Activated T-cell treated with anti-CD3 and anti-CD28 coated beads for 1 hour (primary cell): Measurements from ENCODE around the gene CEP95.
"Not testable (repeated sequence)": the region's sequence is repeated elsewhere in the genome, so short reads cannot be mapped to it uniquely, and the experiment has no call there.

Experiments used
- DNase-seq: peaks from one replicate; pipeline ENCODE4 v3.0.0-alpha.2; 2020; ENCODE audit warnings: low read depth

The CEP95 gene, protein sequence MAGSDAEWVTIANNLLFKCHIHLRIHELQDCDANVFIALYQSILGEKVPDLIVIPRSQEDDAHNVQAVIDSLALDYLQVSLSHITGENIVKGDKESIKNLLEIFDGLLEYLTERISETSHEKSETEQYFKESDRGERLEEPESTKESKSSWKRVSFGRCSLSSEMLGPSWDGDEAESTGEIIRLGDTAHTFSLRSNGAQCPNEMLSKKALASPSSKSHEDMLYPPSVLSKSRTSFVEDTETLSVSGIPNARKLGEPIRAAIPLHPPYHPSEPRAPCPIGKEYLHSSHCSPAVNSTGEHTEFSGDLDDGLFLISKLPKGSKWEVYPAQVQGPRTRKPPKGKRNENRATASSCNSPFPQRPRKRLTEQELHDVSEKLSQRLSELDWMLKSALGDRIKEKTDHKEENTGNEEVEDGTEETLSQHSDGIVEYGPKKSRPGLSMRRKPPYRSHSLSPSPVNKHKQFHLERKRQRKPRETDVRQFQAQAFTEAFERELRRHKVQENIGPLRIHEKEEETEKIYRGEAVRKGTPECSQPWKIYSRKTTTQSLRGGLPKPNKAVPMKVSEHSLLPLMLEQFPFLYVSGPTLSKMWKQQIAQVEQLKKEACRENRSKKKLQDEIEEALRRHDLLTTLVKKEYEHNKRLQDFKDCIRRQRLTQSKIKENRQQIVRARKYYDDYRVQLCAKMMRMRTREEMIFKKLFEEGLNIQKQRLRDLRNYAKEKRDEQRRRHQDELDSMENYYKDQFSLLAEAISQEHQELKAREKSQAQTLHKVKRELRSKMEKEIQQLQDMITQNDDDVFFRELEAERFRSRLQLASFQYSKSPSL

DNA sequence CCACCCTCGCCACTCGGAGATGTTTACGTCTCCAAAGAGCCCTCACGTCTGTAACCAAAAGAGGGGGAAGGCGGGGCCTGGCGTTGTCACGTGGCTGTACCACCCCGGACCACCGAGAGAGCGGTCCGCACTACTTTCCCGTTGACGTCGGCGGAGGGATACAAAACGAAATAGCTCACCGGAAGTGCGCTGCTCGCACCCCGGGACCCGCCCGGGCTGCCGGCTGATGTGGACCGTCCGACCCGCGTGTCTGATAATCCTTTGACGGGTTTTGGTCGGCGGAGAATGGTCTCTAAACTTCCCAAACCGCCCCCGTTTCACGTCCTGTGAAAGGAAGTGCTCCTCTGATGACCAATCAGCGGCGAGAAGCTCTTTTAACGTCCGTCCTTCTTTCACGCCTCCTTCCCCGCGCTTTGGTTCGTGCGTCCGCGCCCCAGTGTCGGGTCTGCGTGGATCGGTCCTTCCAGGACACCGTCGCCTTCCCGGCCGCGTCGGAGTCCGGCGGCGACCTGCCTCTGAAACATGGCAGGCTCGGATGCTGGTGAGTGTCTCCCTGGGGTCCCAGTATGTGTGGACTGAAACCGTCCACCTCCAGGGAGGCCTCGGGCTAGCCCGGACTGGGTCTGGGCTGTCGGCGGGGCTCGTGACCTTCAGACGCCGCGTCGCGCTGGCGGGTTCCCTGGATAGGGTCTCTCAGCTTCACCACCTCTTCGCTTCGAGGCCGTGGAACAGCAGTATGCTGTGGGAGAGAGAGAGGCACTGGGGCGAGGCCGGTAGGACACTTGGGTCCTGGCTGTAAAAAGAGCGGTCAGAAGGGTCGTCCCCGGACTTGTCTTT, at the start of gene CEP95:
Gene CEP95, plus strand, starts transcription at position 402 of the 837 bp plus-strand sequence. Its CDS starts 121 bp downstream, at position 523.
- peak; percentile 91 for DNase-seq

DNA sequence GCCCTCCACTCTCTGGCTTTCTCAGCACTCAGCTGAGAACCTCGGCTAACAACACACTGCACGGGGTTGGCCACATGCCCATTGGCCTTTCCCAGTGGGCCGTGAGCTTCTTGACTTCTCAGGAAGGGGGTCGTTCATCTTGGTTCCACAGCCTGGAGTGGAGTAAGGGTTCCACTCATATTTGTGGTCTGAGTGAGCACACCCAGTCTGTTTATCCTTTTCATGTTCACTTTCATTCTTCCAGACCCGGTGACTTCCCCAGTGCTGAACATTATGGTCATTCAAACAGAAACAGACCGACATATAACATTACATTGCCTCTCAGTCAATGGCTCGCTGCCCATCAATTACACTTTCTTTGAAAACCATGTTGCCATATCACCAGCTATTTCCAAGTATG, 49.6 kb upstream of the CEP95 start:
- DNase-seq: no peak

DNA sequence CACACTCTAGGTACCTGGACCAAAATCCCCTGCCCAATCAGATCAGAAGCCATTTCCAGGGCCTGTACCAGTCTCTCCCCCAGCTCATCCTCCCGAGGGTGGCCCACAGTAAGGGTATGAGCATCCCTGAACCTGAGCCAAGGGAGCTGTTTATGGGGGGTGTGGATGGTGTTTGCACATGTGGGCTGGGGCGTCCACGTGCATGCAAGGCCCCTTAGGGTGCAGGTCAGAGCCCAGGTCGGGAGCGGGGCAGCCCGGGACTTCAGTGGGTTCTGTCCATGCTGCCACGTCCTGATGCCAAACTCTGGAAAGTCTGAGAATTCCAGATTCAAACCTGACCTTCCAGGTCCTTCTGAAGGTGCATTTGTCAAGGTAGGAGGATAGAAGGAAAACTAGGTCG, 48.0 kb upstream of the CEP95 start:
- DNase-seq: no peak

DNA sequence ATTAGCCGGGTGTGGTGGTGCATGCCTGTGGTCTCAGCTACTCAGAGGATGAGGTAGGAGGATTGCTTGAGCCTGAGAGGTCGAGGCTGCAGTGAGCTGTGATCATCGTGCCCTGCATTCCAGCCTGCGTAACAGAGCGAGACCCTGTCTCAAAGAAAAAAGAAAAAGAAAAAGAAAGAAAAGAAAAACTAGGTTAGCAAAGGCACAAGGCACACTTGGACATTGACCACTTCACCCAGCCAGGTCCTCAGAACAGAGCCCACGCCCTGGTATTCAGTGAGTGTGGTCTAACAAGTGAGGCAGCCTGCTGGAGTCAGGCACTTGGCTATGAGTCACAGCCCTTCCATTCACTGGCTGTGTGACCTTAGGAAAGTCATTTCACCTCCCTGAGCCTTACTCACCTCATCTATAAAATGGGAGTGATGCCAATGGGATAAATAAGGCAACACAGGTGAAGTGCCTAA, 47.5 kb upstream of the CEP95 start:
- no peak for DNase-seq

DNA sequence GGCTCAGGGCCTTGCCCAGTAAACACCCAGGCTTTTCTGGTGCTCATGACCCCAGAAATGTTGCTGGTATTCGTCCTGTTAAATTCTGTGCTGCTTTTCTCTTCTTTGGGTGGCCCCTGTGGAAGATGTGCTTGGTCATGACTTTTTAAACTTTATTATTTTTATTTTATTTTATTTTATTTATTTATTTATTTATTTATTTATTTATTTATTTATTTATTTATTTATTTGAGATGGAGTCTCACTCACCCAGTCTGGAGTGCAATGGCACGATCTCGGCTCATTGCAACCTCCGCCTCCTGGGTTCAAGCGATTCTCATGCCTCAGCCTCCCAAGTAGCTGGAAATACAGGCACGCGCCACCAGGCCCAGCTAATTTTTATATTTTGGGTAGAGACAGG, 47.0 kb upstream of the CEP95 start:
- not testable (repeated sequence) for DNase-seq

DNA sequence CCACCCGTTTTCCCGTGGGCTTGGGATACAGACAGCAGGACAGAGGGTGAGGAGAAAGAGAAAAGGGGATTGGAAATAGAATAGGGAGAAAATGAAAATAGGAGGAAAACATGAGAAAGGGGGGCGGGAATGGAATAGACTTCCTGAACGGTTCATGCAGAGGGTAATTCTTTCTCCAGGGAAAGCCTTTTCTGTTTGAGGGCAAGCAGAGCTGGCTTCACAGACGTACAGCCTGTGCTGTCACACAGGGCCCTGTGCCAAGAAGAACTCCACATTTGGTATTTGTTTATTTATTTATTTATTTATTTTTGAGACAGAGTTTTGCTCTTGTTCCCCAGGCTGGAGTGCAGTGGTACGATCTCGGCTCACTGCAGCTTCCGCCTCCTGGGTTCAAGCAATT, 45.8 kb upstream of the CEP95 start:
- DNase-seq: no peak

DNA sequence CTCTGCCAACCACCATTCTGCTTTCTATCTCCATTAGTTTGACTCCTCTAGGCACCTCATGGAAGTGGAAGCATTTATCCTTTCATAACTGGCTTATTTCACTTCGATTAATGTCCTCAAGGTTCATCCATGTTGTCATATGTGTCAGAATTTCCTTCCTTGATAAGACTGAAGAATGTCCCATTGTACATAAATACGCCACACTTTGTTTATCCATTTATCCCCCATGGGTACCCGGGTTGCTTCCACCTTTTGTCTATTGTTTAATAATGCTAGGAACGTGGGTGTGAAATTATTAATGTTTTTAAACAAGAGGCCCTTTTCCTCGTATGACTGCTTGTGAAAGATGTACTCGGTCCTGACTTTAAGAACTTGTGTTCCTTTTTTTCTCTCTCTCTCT, 45.0 kb upstream of the CEP95 start:
- DNase-seq: no peak

DNA sequence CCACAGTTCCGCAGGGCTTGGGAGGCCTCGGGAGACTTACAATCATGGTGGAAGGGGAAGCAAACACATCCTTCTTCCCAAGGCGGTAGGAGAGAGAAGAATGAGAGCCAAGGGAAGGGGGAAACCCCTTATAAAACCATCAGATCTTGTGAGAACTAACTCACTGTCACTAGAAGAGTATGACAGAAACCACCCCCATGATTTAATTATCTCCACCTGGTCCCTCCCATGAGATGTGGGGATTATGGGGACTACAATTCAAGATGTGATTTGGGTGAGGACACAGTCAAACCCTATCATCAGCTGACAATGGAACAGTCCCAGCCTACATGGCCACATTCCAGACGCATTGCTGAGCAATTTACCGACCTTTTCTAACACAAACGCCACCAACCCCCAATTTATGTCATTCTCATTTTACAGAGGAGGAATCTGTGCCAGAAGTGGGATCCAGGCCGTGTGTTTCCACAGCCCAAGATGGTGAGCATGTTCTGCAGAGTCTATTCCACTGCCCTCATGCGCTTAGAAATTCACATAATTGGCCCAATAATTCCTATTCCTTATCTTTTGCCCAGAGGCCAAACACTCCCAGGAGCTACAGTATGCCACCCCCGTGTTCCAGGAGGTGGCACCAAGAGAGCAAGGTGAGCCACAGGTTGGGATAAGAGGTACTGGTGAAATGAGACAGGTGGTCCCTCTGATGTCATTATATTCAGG, 40.6 kb upstream of the CEP95 start:
- no peak for DNase-seq

DNA sequence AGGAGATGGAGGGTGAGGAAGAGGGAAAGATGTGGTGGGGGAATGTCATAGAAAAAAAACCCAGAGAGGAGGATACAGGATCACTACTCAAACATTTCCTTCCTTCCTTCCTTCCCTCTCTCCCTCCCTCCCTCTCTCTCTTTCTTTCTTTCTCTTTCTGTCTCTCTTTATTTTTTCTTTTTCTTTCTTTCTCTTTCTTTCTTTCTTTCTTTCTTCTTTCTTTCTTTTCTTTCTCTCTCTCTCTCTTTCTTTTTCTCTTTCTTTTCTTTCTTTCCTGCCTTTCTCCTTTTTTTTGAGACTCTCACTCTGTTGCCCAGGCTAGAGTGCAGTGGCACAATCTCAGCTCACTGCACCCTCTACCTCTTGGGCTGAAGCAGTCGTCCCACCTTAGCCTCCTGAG, 39.9 kb upstream of the CEP95 start:
- DNase-seq: not testable (repeated sequence)

DNA sequence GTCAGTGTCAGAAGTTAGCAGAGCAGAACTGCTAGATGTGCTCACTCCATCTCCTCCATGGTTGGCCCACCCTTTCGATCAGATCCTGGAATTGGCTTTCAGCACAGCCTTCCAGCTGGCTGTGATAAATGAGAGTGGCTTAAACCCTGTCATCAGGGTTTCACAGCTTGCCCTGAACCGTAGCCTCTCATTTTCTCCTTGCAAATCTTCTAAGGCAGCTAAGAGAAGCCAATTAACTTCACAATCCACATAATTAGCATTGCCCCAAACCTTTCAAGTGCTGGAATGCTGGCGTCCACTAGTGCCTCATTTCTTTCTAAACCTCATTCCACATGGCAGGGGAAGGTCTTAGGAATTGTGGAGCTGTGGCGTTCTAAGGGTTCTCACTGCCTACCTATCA, 36.2 kb upstream of the CEP95 start:
- no peak for DNase-seq

DNA sequence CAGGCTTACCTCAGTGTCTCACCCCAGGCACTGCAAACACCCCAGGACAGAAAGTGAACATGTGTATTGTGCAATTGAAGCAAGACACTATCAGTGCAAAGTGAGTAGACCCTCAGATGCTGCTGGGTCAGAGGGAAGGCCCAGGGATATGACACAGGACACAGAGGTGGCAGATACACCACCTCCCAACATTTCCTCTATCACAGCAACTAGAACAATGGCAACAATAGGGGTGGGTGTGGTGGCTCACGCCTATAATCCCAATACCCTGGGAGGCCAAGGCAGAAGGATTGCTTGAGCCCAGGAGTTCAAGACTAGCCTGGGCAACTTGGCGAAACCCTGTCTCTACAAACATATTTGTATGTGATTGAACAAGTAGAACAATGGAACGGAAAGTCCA, 35.3 kb upstream of the CEP95 start:
- no peak for DNase-seq

DNA sequence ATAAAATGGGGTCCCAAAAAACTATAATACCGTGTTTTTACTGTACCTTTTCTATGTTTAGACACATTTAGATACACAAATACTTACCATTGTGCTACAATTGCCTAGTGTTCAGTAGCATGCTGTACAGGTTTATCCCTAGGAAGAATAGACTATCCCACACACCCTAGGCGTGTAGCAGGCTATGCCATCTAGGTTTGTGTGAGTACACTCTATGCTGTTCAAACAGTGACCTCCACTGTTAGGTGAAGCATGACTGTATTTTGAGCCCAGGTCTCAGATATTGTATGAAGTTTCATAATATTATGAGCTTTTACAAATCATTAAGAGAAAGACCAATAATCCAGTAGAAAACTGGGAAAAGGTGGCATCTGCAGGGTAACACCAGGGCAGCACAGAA, 34.2 kb upstream of the CEP95 start:
- no peak for DNase-seq

DNA sequence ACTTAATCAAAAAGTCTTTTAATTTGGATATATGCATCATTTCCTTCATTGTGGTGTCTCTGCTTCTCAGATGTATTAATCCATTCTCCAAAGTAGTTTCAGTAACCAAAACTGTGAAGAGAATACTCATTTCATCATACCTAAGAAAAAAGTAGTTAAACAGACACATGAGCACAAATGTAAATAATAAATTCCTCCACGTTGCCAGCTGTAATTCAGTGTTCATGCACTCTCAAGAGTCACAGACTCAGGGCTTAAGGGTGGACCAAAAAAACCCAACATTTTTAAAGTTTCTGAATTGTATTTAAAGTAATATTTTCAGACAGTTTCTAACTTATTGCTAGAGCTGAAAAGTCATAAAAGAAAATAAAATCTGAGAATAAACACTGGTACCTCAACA, 28.9 kb upstream of the CEP95 start:
- DNase-seq: no peak

DNA sequence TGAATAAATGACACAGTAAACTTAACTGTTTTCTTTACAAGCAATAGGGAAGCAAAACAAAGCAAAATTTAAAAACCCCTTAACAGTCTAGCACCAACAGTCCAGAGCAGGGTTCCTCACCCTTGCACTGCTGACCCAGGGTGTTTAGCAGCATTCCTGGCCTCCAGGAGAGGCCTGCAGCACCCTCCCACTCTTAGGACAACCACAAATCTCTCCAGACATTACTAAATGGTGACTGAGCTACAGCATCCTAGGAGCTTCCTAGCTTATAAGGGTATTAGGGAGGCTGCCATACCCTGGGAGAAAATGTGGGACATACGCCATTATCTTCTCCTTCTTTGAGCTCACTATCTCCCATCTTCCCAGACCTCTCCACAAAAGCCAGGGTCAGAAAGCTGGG, 25.8 kb upstream of the CEP95 start:
- no peak for DNase-seq

DNA sequence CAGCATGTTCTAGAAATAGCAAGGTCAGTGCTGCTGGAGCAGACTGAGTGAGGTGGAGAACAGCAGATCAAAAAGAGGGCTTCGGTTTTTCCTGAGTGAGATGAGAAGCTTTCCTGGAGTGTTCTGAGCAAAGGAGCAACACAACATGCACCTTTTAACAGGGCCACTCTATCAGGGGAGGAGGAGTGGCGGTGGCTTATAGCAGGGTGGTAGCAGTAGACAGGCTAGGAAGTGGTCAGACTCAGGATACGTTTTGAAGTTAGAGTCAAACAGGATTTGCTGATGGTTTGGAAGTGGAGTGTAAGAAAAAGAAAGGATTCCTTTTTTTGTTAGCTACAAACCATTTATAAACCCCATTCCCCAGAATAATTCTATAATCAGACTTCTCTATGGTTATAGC, 22.4 kb upstream of the CEP95 start:
- DNase-seq: no peak

DNA sequence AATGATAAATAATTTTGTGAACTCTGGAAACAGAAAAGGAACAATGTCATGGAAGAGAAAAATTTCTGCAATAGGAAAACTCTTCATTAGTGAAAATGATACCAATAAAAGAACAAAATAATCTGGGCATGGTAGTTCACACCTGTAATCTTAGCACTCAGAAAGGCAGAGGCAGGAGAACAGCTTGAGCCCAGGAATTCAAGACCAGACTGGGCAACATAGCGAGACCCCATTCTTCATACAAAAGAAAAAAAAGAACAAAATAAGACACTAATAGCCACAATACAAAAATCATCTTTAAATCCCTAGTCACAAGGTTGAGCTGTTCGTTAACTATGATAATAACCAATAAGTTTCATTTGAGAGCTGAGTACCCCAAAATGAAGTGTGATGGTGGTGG, 18.5 kb upstream of the CEP95 start:
- DNase-seq: no peak

DNA sequence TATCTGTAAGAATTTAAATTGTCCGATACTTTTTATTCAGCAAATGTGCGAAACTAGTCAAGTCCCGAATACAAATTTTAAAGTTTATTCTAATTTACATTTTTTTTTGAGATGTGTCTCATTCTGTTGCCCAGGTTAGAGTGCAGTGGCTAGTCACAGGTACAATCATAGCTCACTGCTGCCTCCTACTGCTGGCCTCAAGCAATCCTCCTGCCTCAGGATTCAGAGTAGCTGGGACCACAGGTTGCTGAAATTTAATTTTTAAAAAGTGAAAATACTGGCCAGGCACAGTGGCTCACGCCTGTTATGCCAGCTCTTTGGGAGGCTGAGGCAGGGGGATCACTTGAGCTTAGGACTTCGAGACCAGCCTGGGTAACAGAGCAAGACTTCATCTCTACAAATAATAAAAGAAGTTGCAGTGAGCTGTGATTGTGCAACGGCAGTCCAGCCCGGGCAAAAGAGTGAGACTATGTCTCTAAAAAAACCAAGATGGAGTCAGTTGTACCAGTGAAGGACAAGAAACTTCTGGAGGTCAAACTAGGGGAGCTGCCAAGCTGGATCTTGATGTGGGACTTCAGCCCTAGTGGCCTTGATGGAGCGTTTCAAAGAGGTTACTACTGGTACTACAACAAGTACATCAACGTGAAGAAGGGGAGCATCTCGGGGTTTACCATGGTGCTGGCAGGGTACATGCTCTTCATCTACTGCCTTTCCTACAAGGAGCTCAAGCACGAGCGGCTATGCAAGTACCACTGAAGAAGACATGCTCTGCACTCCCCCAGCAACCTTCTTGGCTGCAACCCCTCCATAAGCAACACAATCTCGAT, 15.5 kb upstream of the CEP95 start:
- peak; percentile 31 for DNase-seq

DNA sequence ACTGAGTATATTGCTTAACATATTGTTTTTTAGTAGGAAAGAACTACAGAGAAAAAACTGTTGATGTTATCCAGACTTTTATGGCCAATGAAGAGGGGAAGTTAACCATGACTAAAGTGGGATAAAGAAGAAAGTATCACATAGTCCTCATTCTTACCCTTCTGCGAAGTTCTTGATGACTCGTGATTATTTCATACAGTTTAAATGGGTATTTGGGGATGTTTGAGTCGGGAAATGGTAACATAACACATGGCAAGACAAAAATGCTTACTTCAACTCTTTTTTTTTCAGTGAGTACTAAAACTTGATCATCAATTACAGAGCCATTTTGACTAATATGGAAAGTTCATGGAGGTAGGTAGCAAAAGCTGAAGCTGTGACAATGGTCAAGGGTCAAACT, 14.8 kb upstream of the CEP95 start:
- no peak for DNase-seq

DNA sequence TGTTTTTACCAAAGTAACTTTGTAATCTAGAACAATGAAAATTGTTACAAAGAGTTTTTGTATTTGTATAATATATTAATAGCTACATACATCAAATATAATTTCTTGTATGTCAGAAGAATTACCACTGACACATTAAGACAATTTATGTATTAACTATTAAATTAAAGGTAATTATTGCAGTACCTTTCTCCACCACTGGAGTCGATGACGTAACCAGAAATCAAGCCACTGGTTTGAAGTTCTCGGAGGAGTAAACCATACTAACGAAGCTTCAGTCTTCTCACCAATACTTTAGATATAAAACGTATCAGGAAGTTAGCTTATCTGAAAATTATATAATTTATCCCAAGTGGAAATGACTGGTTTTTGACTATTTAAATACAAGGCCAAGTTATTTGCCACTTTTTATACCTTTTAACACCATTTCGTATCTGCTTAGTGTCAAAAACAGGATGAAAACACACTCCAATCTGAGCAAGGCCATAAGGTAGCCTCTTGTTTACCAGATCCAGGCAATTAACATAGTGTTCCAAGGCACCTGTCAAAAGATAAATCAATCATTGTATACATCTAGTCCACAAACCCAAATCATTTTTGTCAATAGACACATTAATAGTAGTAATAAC, 14.2 kb upstream of the CEP95 start:
- no peak for DNase-seq

DNA sequence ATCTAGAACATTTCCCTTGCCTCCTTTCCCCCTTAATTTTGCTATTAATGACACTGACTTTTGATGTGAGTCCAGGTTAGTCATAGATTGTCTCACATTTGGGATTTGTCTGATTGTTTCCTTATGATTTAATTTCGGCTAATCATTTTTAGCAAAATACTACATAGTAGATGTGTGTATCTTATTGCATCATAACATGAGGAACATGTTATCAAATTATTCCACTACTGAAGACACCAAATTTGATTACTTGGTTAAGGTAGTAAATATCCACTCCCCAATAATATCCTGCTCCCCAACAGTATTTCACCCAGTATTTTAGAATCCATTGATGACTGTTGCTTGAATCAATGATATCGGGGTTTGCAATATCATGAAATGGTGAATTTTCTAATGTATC, 12.7 kb upstream of the CEP95 start:
- no peak for DNase-seq
